Measurements from ENCODE around the gene CBX7. TPM values are rescaled to one million over a fixed set of nuclear protein-coding genes. Genes with fewer than 3 reads are reported as not detected.

CBX7 gene
- total RNA-seq, 1 experiment from 2014 or later, result 3.7 TPM

DNA sequence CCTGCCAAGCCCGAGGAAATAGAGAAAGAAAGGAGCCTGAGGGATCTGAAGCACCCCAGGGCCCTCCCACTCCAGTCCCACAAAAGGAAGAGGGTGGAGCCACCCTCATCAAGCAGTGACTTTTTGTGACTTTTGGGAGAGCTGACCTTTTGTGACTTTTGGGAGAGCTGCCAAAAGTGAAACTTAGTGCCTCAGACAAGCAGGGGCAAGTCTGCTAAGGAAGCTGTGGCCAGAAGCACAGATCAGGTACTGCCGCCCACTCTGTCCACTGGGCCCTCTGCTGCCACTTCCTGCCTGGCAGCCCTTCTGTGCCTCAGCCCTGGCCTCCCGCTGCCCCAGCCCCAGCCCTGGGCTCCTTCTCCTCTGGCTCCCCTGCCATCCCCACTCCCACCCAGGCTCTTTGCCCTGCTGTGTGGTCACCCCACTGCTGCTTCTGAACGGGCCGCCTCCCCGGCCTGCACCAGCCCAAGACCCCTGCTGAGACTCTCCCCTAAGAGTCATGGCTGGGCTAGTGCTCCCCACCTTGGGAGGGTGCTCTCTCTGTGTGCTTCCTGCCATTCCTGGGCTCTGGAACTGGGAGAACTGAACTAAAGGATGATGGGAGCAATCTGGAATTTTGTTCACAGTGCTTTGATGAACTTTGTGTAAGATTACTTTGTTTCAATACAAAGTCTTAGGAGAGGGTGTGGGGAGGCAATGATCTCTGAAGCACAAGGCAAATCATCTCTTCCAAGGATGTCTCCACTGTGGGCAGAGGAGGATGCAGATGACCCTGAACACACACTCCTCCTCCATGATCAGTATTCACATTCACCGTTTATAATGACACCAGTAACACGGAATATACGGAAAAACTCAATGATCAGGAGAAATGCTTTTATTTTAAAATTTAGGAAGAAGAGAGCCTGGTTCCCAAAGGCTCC is 55.1 kb downstream of the CBX7 start, which contains the start of gene APOBEC3H:
Gene APOBEC3H (plus strand): TSS at position 147 of the 923 bp plus-strand sequence. CDS start 3,035 bp downstream, outside the sequence.
- Histone ChIP-seq H2AK5ac (ENCODE audit: insufficient read length, low read length) (no peak within 1 kb of the TSS), H3K79me2 (ENCODE audit: insufficient read depth, low read length) (no peaks in the 10 kb centered on the region), H3T11ph (ENCODE audit: low read length) (no peak within 1 kb of the TSS), H3K4me1 (ENCODE audit: insufficient read depth, low read length) (no peaks in the 10 kb centered on the region; the same call in 1 of the 2 replicates), H3K4ac (ENCODE audit: low read depth, low read length) (no peak within 1 kb of the TSS), H3K27ac (ENCODE audit: insufficient read length, low read depth, low read length) (no peak within 1 kb of the TSS), H3K4me2 (ENCODE audit: insufficient read depth, insufficient read length, low read length) (no peak within 1 kb of the TSS), H3K9me3 (ENCODE audit: control insufficient read depth, low read depth, low read length) (no peaks in the 10 kb centered on the region), H2AFZ (ENCODE audit: low read length) (no peak within 1 kb of the TSS), H2BK20ac (ENCODE audit: low read depth, low read length, poor library complexity, severe bottlenecking) (no peak within 1 kb of the TSS), H4K8ac (replicated peaks; ENCODE audit: insufficient read length, low read depth, low read length) (no peak within 1 kb of the TSS), H3K14ac (ENCODE audit: insufficient read depth, low read length) (no peak within 1 kb of the TSS), H3K56ac (ENCODE audit: insufficient read length, low read depth, low read length) (no peak within 1 kb of the TSS), H2BK12ac (ENCODE audit: insufficient read length, low read depth, low read length) (no peak within 1 kb of the TSS), H2BK15ac (ENCODE audit: low read depth, low read length) (no peak within 1 kb of the TSS), H3K79me1 (ENCODE audit: insufficient read depth, low read depth, low read length, poor library complexity, severe bottlenecking) (no peaks in the 10 kb centered on the region), H3K23me2 (ENCODE audit: insufficient read length, low read depth, low read length, poor library complexity, severe bottlenecking) (peaks cover 2% of the 10 kb centered on the region), H3K18ac (ENCODE audit: insufficient read length, low read depth, low read length) (no peak within 1 kb of the TSS), H3K9ac (ENCODE audit: extremely low read depth, insufficient read length, low read length) (no peak within 1 kb of the TSS), H4K5ac (ENCODE audit: insufficient read length, low read depth, low read length) (no peak within 1 kb of the TSS), H2BK5ac (ENCODE audit: insufficient read length, low read length) (no peak within 1 kb of the TSS), H4K91ac (ENCODE audit: insufficient read length, low read depth, low read length) (no peak within 1 kb of the TSS), H4K20me1 (ENCODE audit: control insufficient read depth, insufficient read depth, insufficient read length) (no peaks in the 10 kb centered on the region), H3K27me3 (ENCODE audit: insufficient read depth, low read length) (no peaks in the 10 kb centered on the region), H3K23ac (ENCODE audit: insufficient read length, low read depth, low read length) (no peak within 1 kb of the TSS), H2BK120ac (ENCODE audit: low read depth, low read length, poor library complexity, severe bottlenecking) (no peak within 1 kb of the TSS)
- peak within 1 kb of the TSS; percentile 85 to 92 (median 86); a peak in 6 of 7 replicates for H3K27ac Mint-ChIP-seq
- peaks cover 6% of the 10 kb centered on the region for H3K27me3 Mint-ChIP-seq (ENCODE audit: low read depth)
- no CpG with 5 or more reads among the region's 9 CpGs for WGBS (ENCODE audit: extremely low coverage, insufficient read length, low lambda C conversion rate)
- no peaks in the 10 kb centered on the region; a peak in 1 of 5 replicates for H3K9me3 Mint-ChIP-seq
- TF ChIP-seq, protein P1, sequence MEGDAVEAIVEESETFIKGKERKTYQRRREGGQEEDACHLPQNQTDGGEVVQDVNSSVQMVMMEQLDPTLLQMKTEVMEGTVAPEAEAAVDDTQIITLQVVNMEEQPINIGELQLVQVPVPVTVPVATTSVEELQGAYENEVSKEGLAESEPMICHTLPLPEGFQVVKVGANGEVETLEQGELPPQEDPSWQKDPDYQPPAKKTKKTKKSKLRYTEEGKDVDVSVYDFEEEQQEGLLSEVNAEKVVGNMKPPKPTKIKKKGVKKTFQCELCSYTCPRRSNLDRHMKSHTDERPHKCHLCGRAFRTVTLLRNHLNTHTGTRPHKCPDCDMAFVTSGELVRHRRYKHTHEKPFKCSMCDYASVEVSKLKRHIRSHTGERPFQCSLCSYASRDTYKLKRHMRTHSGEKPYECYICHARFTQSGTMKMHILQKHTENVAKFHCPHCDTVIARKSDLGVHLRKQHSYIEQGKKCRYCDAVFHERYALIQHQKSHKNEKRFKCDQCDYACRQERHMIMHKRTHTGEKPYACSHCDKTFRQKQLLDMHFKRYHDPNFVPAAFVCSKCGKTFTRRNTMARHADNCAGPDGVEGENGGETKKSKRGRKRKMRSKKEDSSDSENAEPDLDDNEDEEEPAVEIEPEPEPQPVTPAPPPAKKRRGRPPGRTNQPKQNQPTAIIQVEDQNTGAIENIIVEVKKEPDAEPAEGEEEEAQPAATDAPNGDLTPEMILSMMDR (conservative IDR thresholded peaks at IDR 0.05), result no peak
- no peak within 1 kb of the TSS; a peak in 1 of 5 replicates for H3K4me3 Mint-ChIP-seq
- peaks cover 32 to 45% of the 10 kb centered on the region in 2 experiments for H3K4me1 Mint-ChIP-seq
- H3K36me3 Mint-ChIP-seq (ENCODE audit: insufficient read depth in 1 of 3, low read depth in 3 of 3), result no peaks in the 10 kb centered on the region
- no peak for DNase-seq

Measured in H9 (cell line).